OCI-LY1 (cell line): ENCODE measurements around the gene TNFRSF14.

ENCODE experiments used
- H2AFZ ChIP-seq: fragments of 200-600 bp; sonication (generic), shearing (Covaris generic); 2 replicates; pipeline ENCODE4 v1.6.0; 2014; ENCODE audit warnings: antibody characterized with exemption, mild to moderate bottlenecking, low read length
- H3F3A ChIP-seq: fragments of 200-600 bp; sonication (generic), shearing (Covaris generic); 2 replicates; pipeline ENCODE4 v1.6.0; 2014; ENCODE audit warnings: mild to moderate bottlenecking, antibody characterized with exemption, low read length, moderate library complexity; ENCODE audit not compliant: insufficient read depth
- H3K27ac ChIP-seq: fragments of 200-600 bp; sonication (generic); 2 replicates; pipeline ENCODE4 v1.5.1; 2014; ENCODE audit warnings: low read length, mixed run types, mild to moderate bottlenecking, low read depth; ENCODE audit not compliant: poor library complexity, severe bottlenecking
- H3K27me3 ChIP-seq: fragments of 200-600 bp; sonication (generic); 2 replicates; pipeline ENCODE4 v1.6.0; 2014; ENCODE audit warnings: antibody characterized with exemption, mild to moderate bottlenecking, low read length, moderate library complexity; ENCODE audit not compliant: insufficient read depth
- H3K36me3 ChIP-seq: fragments of 200-600 bp; sonication (generic); 2 replicates; pipeline ENCODE4 v1.6.1; 2014; ENCODE audit warnings: mild to moderate bottlenecking, antibody characterized with exemption, low read length, moderate library complexity, mixed read lengths; ENCODE audit not compliant: insufficient read depth
- H3K4me1 ChIP-seq: fragments of 200-600 bp; sonication (generic); 2 replicates; pipeline ENCODE4 v1.5.1; 2014; ENCODE audit warnings: mild to moderate bottlenecking, low read length, moderate library complexity; ENCODE audit not compliant: insufficient read depth, severe bottlenecking
- H3K4me2 ChIP-seq: fragments of 200-600 bp; sonication (generic), shearing (Covaris generic); 2 replicates; pipeline ENCODE4 v1.6.1; 2014; ENCODE audit warnings: low read length
- H3K4me3 ChIP-seq: fragments of 200-600 bp; sonication (generic); 2 replicates; pipeline ENCODE4 v1.5.1; 2014; ENCODE audit warnings: low read length, low read depth, mild to moderate bottlenecking, mixed read lengths; ENCODE audit not compliant: poor library complexity, severe bottlenecking
- H3K79me2 ChIP-seq: fragments of 200-600 bp; shearing (Covaris generic); 2 replicates; pipeline ENCODE4 v1.6.1; 2016; ENCODE audit warnings: mixed run types, low read length, mixed read lengths; ENCODE audit not compliant: insufficient read depth
- H3K9ac ChIP-seq: fragments of 200-600 bp; sonication (generic), shearing (Covaris generic); 2 replicates; pipeline ENCODE4 v1.6.1; 2014; ENCODE audit warnings: mild to moderate bottlenecking, low read length, mixed read lengths
- H3K9me2 ChIP-seq: fragments of 200-600 bp; sonication (generic), shearing (Covaris generic); 2 replicates; pipeline ENCODE4 v1.6.1; 2014; ENCODE audit warnings: low read depth, mild to moderate bottlenecking, low read length, mixed read lengths
- H3K9me3 ChIP-seq: fragments of 200-600 bp; shearing (Covaris generic); 2 replicates; pipeline ENCODE4 v1.6.1; 2014; ENCODE audit warnings: low read length, mixed read lengths
- H4K20me1 ChIP-seq: fragments of 200-600 bp; sonication (generic), shearing (Covaris generic); 2 replicates; pipeline ENCODE4 v1.6.0; 2016; ENCODE audit warnings: mild to moderate bottlenecking, low read length; ENCODE audit not compliant: insufficient read depth
- CTCF ChIP-seq: fragments of 200-600 bp; sonication (generic), shearing (Covaris generic); IDR thresholded peaks from 2 replicates; pipeline ENCODE4 v1.5.1; 2017; ENCODE audit warnings: mild to moderate bottlenecking, antibody characterized with exemption, low read length, moderate library complexity, mixed read lengths
- EZH2 ChIP-seq: fragments of 200-600 bp; sonication (generic), shearing (Covaris generic); IDR thresholded peaks from 2 replicates; pipeline ENCODE4 v1.8.0; 2017; ENCODE audit warnings: borderline replicate concordance, mixed run types, mild to moderate bottlenecking, antibody characterized with exemption, low read length, moderate library complexity, mixed read lengths

TNFRSF14 gene

GRCh38 chr1:2520806-2521205 is 35.4 kb upstream of the TNFRSF14 start:
- Histone ChIP-seq H3K27ac (no peak overlapping the region), H3F3A (no peaks in the 10 kb centered on the region), H2AFZ (no peak overlapping the region), H3K27me3 (no peaks in the 10 kb centered on the region), H3K9ac (no peak overlapping the region), H3K4me3 (no peak overlapping the region), H3K36me3 (peaks cover 60% of the 10 kb centered on the region), H3K9me3 (no peaks in the 10 kb centered on the region), H3K79me2 (peaks cover 33% of the 10 kb centered on the region), H3K4me2 (no peak overlapping the region), H3K9me2 (no peaks in the 10 kb centered on the region), H4K20me1 (no peaks in the 10 kb centered on the region), H3K4me1 (peaks cover 19% of the 10 kb centered on the region)
- TF ChIP-seq CTCF (no peak), EZH2 (no peak)

- Histone ChIP-seq H3K9ac (no peak overlapping the region), H3K4me1 (peaks cover 26% of the 10 kb centered on the region), H3K4me3 (no peak overlapping the region), H3K9me2 (no peaks in the 10 kb centered on the region), H3K79me2 (peaks cover 33% of the 10 kb centered on the region), H4K20me1 (no peaks in the 10 kb centered on the region), H3K27me3 (0 out of 2 replicates have a peak, but pooled peaks cover 4% of the 10 kb centered on the region), H3K4me2 (no peak overlapping the region), H3F3A (no peaks in the 10 kb centered on the region), H3K9me3 (no peaks in the 10 kb centered on the region), H2AFZ (no peak overlapping the region), H3K27ac (no peak overlapping the region), H3K36me3 (peaks cover 47% of the 10 kb centered on the region)
- TF ChIP-seq CTCF (no peak), EZH2 (no peak)
Observed at GRCh38 chr1:2522230-2522629, 33.9 kb upstream of the TNFRSF14 start.

- H3K9me2 ChIP-seq = no peaks in the 10 kb centered on the region
- H3K79me2 ChIP-seq = peaks cover 33% of the 10 kb centered on the region
- H3K4me1 ChIP-seq = peaks cover 26% of the 10 kb centered on the region
- no peaks in the 10 kb centered on the region for H3F3A ChIP-seq
- no peak overlapping the region for H2AFZ ChIP-seq
- no peak overlapping the region for H3K4me2 ChIP-seq
- TF ChIP-seq CTCF (no peak), EZH2 (no peak)
- no peak overlapping the region for H3K4me3 ChIP-seq
- 0 out of 2 replicates have a peak, but pooled peaks cover 9% of the 10 kb centered on the region for H3K27me3 ChIP-seq
- no peaks in the 10 kb centered on the region for H4K20me1 ChIP-seq
- H3K9me3 ChIP-seq = no peaks in the 10 kb centered on the region
- H3K27ac ChIP-seq = no peak overlapping the region
- H3K36me3 ChIP-seq = peaks cover 36% of the 10 kb centered on the region
- H3K9ac ChIP-seq = no peak overlapping the region
Observed at GRCh38 chr1:2523191-2523890, 32.8 kb upstream of the TNFRSF14 start.
